ENCODE measurements around the gene RP2. TPM values are rescaled to one million over a fixed set of nuclear protein-coding genes. Genes with fewer than 3 reads are reported as not detected.

Gene RP2
- polyA plus RNA-seq (2013, experiment 1 of 2), result 17.0 TPM
- polyA plus RNA-seq (2013, experiment 2 of 2), result 16.4 TPM

- Histone ChIP-seq H3K27ac (ENCODE audit: low read depth, low read length, severe bottlenecking) (peak within 1 kb of the TSS; percentile 89), H3K36me3 (ENCODE audit: control insufficient read depth, insufficient read depth, low read length) (peaks cover 4% of the 10 kb centered on the region), H3K4me3 (ENCODE audit: extremely low read depth, insufficient read depth, low read length, poor library complexity, severe bottlenecking) (peak within 1 kb of the TSS; percentile 62), H3K4me1 (ENCODE audit: control insufficient read depth, insufficient read depth, low read length, poor library complexity, severe bottlenecking) (peaks cover 4% of the 10 kb centered on the region), H3K9me3 (ENCODE audit: control insufficient read depth, low read length) (no peaks in the 10 kb centered on the region)
- 0% methylated on average over 13 to 33 of the region's 71 CpGs for WGBS, 2 experiments (ENCODE audit: insufficient coverage in 2 of 2)
These were observed at the start of gene RP2 for GRCh38 chrX:46836701-46837557. RP2 (plus strand) TSS chrX:46837043; CDS start chrX:46837101, 58 bp downstream.

- 100% methylated on average over 1 of the region's 4 CpGs; no CpG with 5 or more reads in 1 of the 2 experiments for WGBS, 2 experiments (ENCODE audit: insufficient coverage in 2 of 2)
- peaks cover 5% of the 10 kb centered on the region for H3K4me1 ChIP-seq (ENCODE audit: control insufficient read depth, insufficient read depth, low read length, poor library complexity, severe bottlenecking)
- no peaks in the 10 kb centered on the region for H3K9me3 ChIP-seq (ENCODE audit: control insufficient read depth, low read length)
- H3K36me3 ChIP-seq (ENCODE audit: control insufficient read depth, insufficient read depth, low read length), result no peaks in the 10 kb centered on the region
- no peak overlapping the region for H3K4me3 ChIP-seq (ENCODE audit: extremely low read depth, insufficient read depth, low read length, poor library complexity, severe bottlenecking)
- no peak overlapping the region for H3K27ac ChIP-seq (ENCODE audit: low read depth, low read length, severe bottlenecking)
These were observed 47.9 kb upstream of the RP2 start for GRCh38 chrX:46788902-46789301.

GRCh38 chrX:46791927-46792809, 44.7 kb upstream of the RP2 start:
- Histone ChIP-seq H3K4me3 (ENCODE audit: extremely low read depth, insufficient read depth, low read length, poor library complexity, severe bottlenecking) (no peak overlapping the region), H3K4me1 (ENCODE audit: control insufficient read depth, insufficient read depth, low read length, poor library complexity, severe bottlenecking) (peaks cover 5% of the 10 kb centered on the region), H3K36me3 (ENCODE audit: control insufficient read depth, insufficient read depth, low read length) (no peaks in the 10 kb centered on the region), H3K9me3 (ENCODE audit: control insufficient read depth, low read length) (no peaks in the 10 kb centered on the region), H3K27ac (ENCODE audit: low read depth, low read length, severe bottlenecking) (peak overlapping the region; percentile 61)
- 17 to 67% methylated on average over 1 to 2 of the region's 7 CpGs for WGBS, 2 experiments (ENCODE audit: insufficient coverage in 2 of 2)

- Histone ChIP-seq H3K27ac (ENCODE audit: low read depth, low read length, severe bottlenecking) (no peak overlapping the region), H3K4me1 (ENCODE audit: control insufficient read depth, insufficient read depth, low read length, poor library complexity, severe bottlenecking) (peaks cover 5% of the 10 kb centered on the region), H3K4me3 (ENCODE audit: extremely low read depth, insufficient read depth, low read length, poor library complexity, severe bottlenecking) (no peak overlapping the region), H3K36me3 (ENCODE audit: control insufficient read depth, insufficient read depth, low read length) (no peaks in the 10 kb centered on the region), H3K9me3 (ENCODE audit: control insufficient read depth, low read length) (no peaks in the 10 kb centered on the region)
- WGBS, 2 experiments (ENCODE audit: insufficient coverage in 2 of 2), result no CpG with 5 or more reads among the region's 4 CpGs
These were observed 44.0 kb upstream of the RP2 start for GRCh38 chrX:46792810-46793188.

- H3K27ac ChIP-seq (ENCODE audit: low read depth, low read length, severe bottlenecking), result no peak overlapping the region
- H3K4me1 ChIP-seq (ENCODE audit: control insufficient read depth, insufficient read depth, low read length, poor library complexity, severe bottlenecking), result peaks cover 5% of the 10 kb centered on the region
- no peaks in the 10 kb centered on the region for H3K9me3 ChIP-seq (ENCODE audit: control insufficient read depth, low read length)
- no peak overlapping the region for H3K4me3 ChIP-seq (ENCODE audit: extremely low read depth, insufficient read depth, low read length, poor library complexity, severe bottlenecking)
- H3K36me3 ChIP-seq (ENCODE audit: control insufficient read depth, insufficient read depth, low read length), result no peaks in the 10 kb centered on the region
- WGBS, 2 experiments (ENCODE audit: insufficient coverage in 2 of 2), result 100% methylated on average over 1 of the region's 6 CpGs; no CpG with 5 or more reads in 1 of the 2 experiments
These were observed 43.3 kb upstream of the RP2 start for GRCh38 chrX:46793386-46794143.

- H3K4me3 ChIP-seq (ENCODE audit: extremely low read depth, insufficient read depth, low read length, poor library complexity, severe bottlenecking), result no peak overlapping the region
- no peaks in the 10 kb centered on the region for H3K9me3 ChIP-seq (ENCODE audit: control insufficient read depth, low read length)
- H3K4me1 ChIP-seq (ENCODE audit: control insufficient read depth, insufficient read depth, low read length, poor library complexity, severe bottlenecking), result peaks cover 4% of the 10 kb centered on the region
- no peaks in the 10 kb centered on the region for H3K36me3 ChIP-seq (ENCODE audit: control insufficient read depth, insufficient read depth, low read length)
- 0% methylated on average over 1 of the region's 8 CpGs for WGBS, 2 experiments (ENCODE audit: insufficient coverage in 2 of 2)
- H3K27ac ChIP-seq (ENCODE audit: low read depth, low read length, severe bottlenecking), result no peak overlapping the region
These were observed 40.2 kb upstream of the RP2 start for GRCh38 chrX:46796574-46797191.

- 83% methylated on average over 1 of the region's 3 CpGs; no CpG with 5 or more reads in 1 of the 2 experiments for WGBS, 2 experiments (ENCODE audit: insufficient coverage in 2 of 2)
- Histone ChIP-seq H3K36me3 (ENCODE audit: control insufficient read depth, insufficient read depth, low read length) (no peaks in the 10 kb centered on the region), H3K4me3 (ENCODE audit: extremely low read depth, insufficient read depth, low read length, poor library complexity, severe bottlenecking) (no peak overlapping the region), H3K4me1 (ENCODE audit: control insufficient read depth, insufficient read depth, low read length, poor library complexity, severe bottlenecking) (no peaks in the 10 kb centered on the region), H3K9me3 (ENCODE audit: control insufficient read depth, low read length) (no peaks in the 10 kb centered on the region), H3K27ac (ENCODE audit: low read depth, low read length, severe bottlenecking) (no peak overlapping the region)
These were observed 33.7 kb upstream of the RP2 start for GRCh38 chrX:46803140-46803539.

- WGBS, 2 experiments (ENCODE audit: insufficient coverage in 2 of 2), result no CpG with 5 or more reads among the region's 2 CpGs
- no peak overlapping the region for H3K4me3 ChIP-seq (ENCODE audit: extremely low read depth, insufficient read depth, low read length, poor library complexity, severe bottlenecking)
- H3K4me1 ChIP-seq (ENCODE audit: control insufficient read depth, insufficient read depth, low read length, poor library complexity, severe bottlenecking), result no peaks in the 10 kb centered on the region
- H3K27ac ChIP-seq (ENCODE audit: low read depth, low read length, severe bottlenecking), result no peak overlapping the region
- no peaks in the 10 kb centered on the region for H3K9me3 ChIP-seq (ENCODE audit: control insufficient read depth, low read length)
- no peaks in the 10 kb centered on the region for H3K36me3 ChIP-seq (ENCODE audit: control insufficient read depth, insufficient read depth, low read length)
These were observed 31.6 kb upstream of the RP2 start for GRCh38 chrX:46805270-46805669.

- Histone ChIP-seq H3K4me1 (ENCODE audit: control insufficient read depth, insufficient read depth, low read length, poor library complexity, severe bottlenecking) (no peaks in the 10 kb centered on the region), H3K27ac (ENCODE audit: low read depth, low read length, severe bottlenecking) (no peak overlapping the region), H3K36me3 (ENCODE audit: control insufficient read depth, insufficient read depth, low read length) (no peaks in the 10 kb centered on the region), H3K9me3 (ENCODE audit: control insufficient read depth, low read length) (no peaks in the 10 kb centered on the region), H3K4me3 (ENCODE audit: extremely low read depth, insufficient read depth, low read length, poor library complexity, severe bottlenecking) (no peak overlapping the region)
- no CpG with 5 or more reads among the region's 1 CpG for WGBS, 2 experiments (ENCODE audit: insufficient coverage in 2 of 2)
These were observed 25.7 kb upstream of the RP2 start for GRCh38 chrX:46811121-46811520.

- Histone ChIP-seq H3K9me3 (ENCODE audit: control insufficient read depth, low read length) (no peaks in the 10 kb centered on the region), H3K27ac (ENCODE audit: low read depth, low read length, severe bottlenecking) (no peak overlapping the region), H3K4me1 (ENCODE audit: control insufficient read depth, insufficient read depth, low read length, poor library complexity, severe bottlenecking) (no peaks in the 10 kb centered on the region), H3K36me3 (ENCODE audit: control insufficient read depth, insufficient read depth, low read length) (no peaks in the 10 kb centered on the region), H3K4me3 (ENCODE audit: extremely low read depth, insufficient read depth, low read length, poor library complexity, severe bottlenecking) (no peak overlapping the region)
- WGBS, 2 experiments (ENCODE audit: insufficient coverage in 2 of 2), result 64 to 85% methylated on average over 2 of the region's 2 CpGs
These were observed 24.4 kb upstream of the RP2 start for GRCh38 chrX:46812445-46812844.

All from mesodermal cell (in vitro differentiated cells).